HEK293 (cell line): ENCODE results near the gene C11orf91.

Experiments used
- CTCF ChIA-PET: fragments of 350-600 bp; formaldehyde crosslinking; extraction: SDS; loops from one replicate; lab custom pipeline; 2021; ENCODE audit warnings: antibody characterized with exemption; lab: Yijun Ruan, JAX
- POLR2A ChIA-PET: fragments of 300-600 bp; formaldehyde crosslinking; extraction: SDS; loops from one replicate; lab custom pipeline; 2020; ENCODE audit warnings: antibody characterized with exemption, inconsistent platforms; lab: Yijun Ruan, JAX
- H3K27ac ChIP-seq: fragments of 200-500 bp; sonication (Bioruptor generic); 2 replicates; pipeline ENCODE4 v1.5.1; 2014; ENCODE audit warnings: low read depth, low read length, control low read depth, inconsistent platforms; ENCODE audit errors: extremely low read depth
- H3K36me3 ChIP-seq, 2 experiments: fragments of 200-500 bp in 1 of 2; sonication (Bioruptor generic) in 1 of 2; 1 replicate in 1 of 2; 2 replicates in 1 of 2; pipeline ENCODE4 v1.5.1; 2014 to 2017; ENCODE audit warnings: inconsistent platforms in 2 of 2, low read length in 2 of 2; ENCODE audit not compliant: control insufficient read depth in 2 of 2, insufficient read depth in 1 of 2
- H3K4me1 ChIP-seq: fragments of 200-500 bp; sonication (Bioruptor generic); 2 replicates; pipeline ENCODE4 v1.5.1; 2014; ENCODE audit warnings: mild to moderate bottlenecking, low read length, inconsistent platforms; ENCODE audit not compliant: control insufficient read depth, insufficient read depth
- H3K4me3 ChIP-seq: 2 replicates; pipeline ENCODE4 v1.5.1; 2011; ENCODE audit warnings: low read depth, mild to moderate bottlenecking, control low read depth, low read length, moderate library complexity
- H3K9me3 ChIP-seq: fragments of 200-500 bp; sonication (Bioruptor generic); 2 replicates; pipeline ENCODE4 v1.5.1; 2014; ENCODE audit warnings: low read depth, low read length, inconsistent platforms; ENCODE audit not compliant: control insufficient read depth, insufficient read depth
- GLI2 ChIP-seq: fragments of 450-650 bp; formaldehyde crosslinking; IDR thresholded peaks from 2 replicates; pipeline ENCODE4; 2017; ENCODE audit warnings: missing biosample characterization, missing genetic modification characterization, low read depth, borderline replicate concordance
- HOXA7 ChIP-seq: sonication (generic); formaldehyde crosslinking; IDR thresholded peaks from 2 replicates; pipeline ENCODE4 v1.8.1; 2022; ENCODE audit warnings: missing genetic modification reagents, borderline replicate concordance
- KLF9 ChIP-seq: fragments of 450-650 bp; formaldehyde crosslinking; IDR thresholded peaks from 2 replicates; pipeline ENCODE4 v1.5.1; 2016; ENCODE audit warnings: missing biosample characterization, missing genetic modification characterization, low read depth
- SCRT1 ChIP-seq: fragments of 450-650 bp; formaldehyde crosslinking; IDR thresholded peaks from 2 replicates; pipeline ENCODE4 v1.5.1; 2016; ENCODE audit warnings: missing biosample characterization, missing genetic modification characterization, borderline replicate concordance
- TCF7L2 ChIP-seq: IDR thresholded peaks from 2 replicates; pipeline ENCODE4 v1.6.1; 2011; ENCODE audit warnings: low read depth, mild to moderate bottlenecking, inconsistent platforms, low read length, moderate library complexity, borderline replicate concordance
- ZFP69B ChIP-seq: fragments of 450-650 bp; formaldehyde crosslinking; IDR thresholded peaks from 2 replicates; pipeline ENCODE4 v1.5.1; 2016; ENCODE audit warnings: missing biosample characterization, missing genetic modification characterization
- ZIC2 ChIP-seq: fragments of 450-650 bp; formaldehyde crosslinking; IDR thresholded peaks from 2 replicates; pipeline ENCODE4 v1.5.1; 2016; ENCODE audit warnings: missing biosample characterization, missing genetic modification characterization
- ZNF112 ChIP-seq: fragments of 450-650 bp; formaldehyde crosslinking; IDR thresholded peaks from 2 replicates; pipeline ENCODE4 v1.5.0; 2017; ENCODE audit warnings: missing biosample characterization, missing genetic modification characterization
- ZNF121 ChIP-seq: fragments of 450-650 bp; formaldehyde crosslinking; IDR thresholded peaks from 2 replicates; pipeline ENCODE4 v1.5.1; 2016; ENCODE audit warnings: missing biosample characterization, missing genetic modification characterization
- ZNF155 ChIP-seq: fragments of 450-650 bp; formaldehyde crosslinking; IDR thresholded peaks from 2 replicates; pipeline ENCODE4 v1.5.1; 2016; ENCODE audit warnings: missing biosample characterization, missing genetic modification characterization
- ZNF175 ChIP-seq: fragments of 450-650 bp; formaldehyde crosslinking; IDR thresholded peaks from 2 replicates; pipeline ENCODE4 v1.5.1; 2016; ENCODE audit warnings: missing biosample characterization, missing genetic modification characterization
- ZNF214 ChIP-seq: fragments of 450-650 bp; formaldehyde crosslinking; IDR thresholded peaks from 2 replicates; pipeline ENCODE4 v1.5.1; 2017; ENCODE audit warnings: missing biosample characterization, mild to moderate bottlenecking, missing genetic modification characterization, borderline replicate concordance
- ZNF221 ChIP-seq: fragments of 450-650 bp; formaldehyde crosslinking; IDR thresholded peaks from 2 replicates; pipeline ENCODE4 v1.5.1; 2017; ENCODE audit warnings: missing biosample characterization, missing genetic modification characterization, borderline replicate concordance
- ZNF350 ChIP-seq: fragments of 450-650 bp; formaldehyde crosslinking; IDR thresholded peaks from 2 replicates; pipeline ENCODE4 v1.5.0; 2017; ENCODE audit warnings: missing biosample characterization, mild to moderate bottlenecking, missing genetic modification characterization
- ZNF366 ChIP-seq: fragments of 450-650 bp; formaldehyde crosslinking; conservative IDR thresholded peaks from 2 replicates; pipeline ENCODE4 v1.5.1; 2016; ENCODE audit warnings: missing biosample characterization, missing genetic modification characterization
- ZNF394 ChIP-seq: fragments of 450-650 bp; formaldehyde crosslinking; IDR thresholded peaks from 2 replicates; pipeline ENCODE4 v1.5.1; 2016; ENCODE audit warnings: missing biosample characterization, missing genetic modification characterization, mild to moderate bottlenecking, moderate library complexity, borderline replicate concordance
- ZNF510 ChIP-seq: fragments of 450-650 bp; formaldehyde crosslinking; IDR thresholded peaks from 2 replicates; pipeline ENCODE4 v1.5.1; 2018; ENCODE audit warnings: mild to moderate bottlenecking, missing genetic modification characterization, missing biosample characterization; ENCODE audit not compliant: insufficient replicate concordance
- ZNF654 ChIP-seq: fragments of 450-650 bp; formaldehyde crosslinking; IDR thresholded peaks from 2 replicates; pipeline ENCODE4 v1.5.1; 2016; ENCODE audit warnings: low read depth, missing biosample characterization, missing genetic modification characterization
- ZNF660 ChIP-seq: fragments of 450-650 bp; IDR thresholded peaks from 2 replicates; pipeline ENCODE4 v1.5.1; 2018; ENCODE audit warnings: missing biosample characterization, mild to moderate bottlenecking, missing genetic modification characterization
- ZNF670 ChIP-seq: fragments of 450-650 bp; formaldehyde crosslinking; IDR thresholded peaks from 2 replicates; pipeline ENCODE4 v1.5.1; 2016; ENCODE audit warnings: missing biosample characterization, missing genetic modification characterization, low read depth
- ZNF707 ChIP-seq: fragments of 450-650 bp; formaldehyde crosslinking; IDR thresholded peaks from 2 replicates; pipeline ENCODE4 v1.5.1; 2016; ENCODE audit warnings: missing biosample characterization, missing genetic modification characterization
- ZNF747 ChIP-seq: fragments of 450-650 bp; formaldehyde crosslinking; IDR thresholded peaks from 2 replicates; pipeline ENCODE4 v1.5.1; 2016; ENCODE audit warnings: missing biosample characterization, missing genetic modification characterization
- TF ChIP-seq, protein P1 (sequence below): fragments of 450-650 bp; formaldehyde crosslinking; IDR thresholded peaks from 2 replicates; pipeline ENCODE4 v1.5.0; 2017; ENCODE audit warnings: missing biosample characterization, missing genetic modification characterization, borderline replicate concordance
- TF ChIP-seq, protein P2 (sequence below): fragments of 450-650 bp; formaldehyde crosslinking; IDR thresholded peaks from 2 replicates; pipeline ENCODE4; 2016; ENCODE audit warnings: missing biosample characterization, missing genetic modification characterization
- TF ChIP-seq, protein P3 (sequence below): fragments of 450-650 bp; formaldehyde crosslinking; IDR thresholded peaks from 2 replicates; pipeline ENCODE4 v1.5.1; 2016; ENCODE audit warnings: missing biosample characterization, missing genetic modification characterization

The C11orf91 gene

DNA sequence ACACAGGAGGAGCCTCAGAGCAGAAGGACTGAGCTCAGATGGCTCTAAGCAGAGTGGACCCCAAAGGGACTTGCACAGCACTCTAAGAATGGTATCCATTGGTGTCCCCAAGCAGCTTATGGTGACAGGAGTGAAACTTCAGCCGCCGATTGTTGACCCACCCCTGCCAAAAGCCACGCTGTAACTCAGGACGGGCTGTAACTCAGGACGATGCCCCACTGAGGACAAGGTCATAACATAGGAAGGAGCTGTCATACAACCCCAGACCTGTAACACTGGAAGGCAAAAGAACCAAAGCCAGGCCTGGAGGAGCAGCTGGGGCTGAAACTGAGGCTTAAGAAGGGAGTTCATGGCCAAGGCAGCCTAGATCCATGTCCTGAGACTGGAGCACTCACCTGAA, 21.4 kb upstream of the C11orf91 start (continued):
- no peak for TF ChIP-seq TCF7L2
- no peak for TF ChIP-seq ZNF670 (tag by site-specific recombination)
- TF ChIP-seq ZNF175, result no peak
- TF ChIP-seq ZIC2 (tag by site-specific recombination), result no peak
- TF ChIP-seq SCRT1 (tag by site-specific recombination), result no peak
- no peak for TF ChIP-seq ZNF660 (tag by site-specific recombination)
- TF ChIP-seq ZNF366 (tag by site-specific recombination), result no peak
- no peak for TF ChIP-seq ZNF112 (tag by site-specific recombination)
- TF ChIP-seq, protein P1, sequence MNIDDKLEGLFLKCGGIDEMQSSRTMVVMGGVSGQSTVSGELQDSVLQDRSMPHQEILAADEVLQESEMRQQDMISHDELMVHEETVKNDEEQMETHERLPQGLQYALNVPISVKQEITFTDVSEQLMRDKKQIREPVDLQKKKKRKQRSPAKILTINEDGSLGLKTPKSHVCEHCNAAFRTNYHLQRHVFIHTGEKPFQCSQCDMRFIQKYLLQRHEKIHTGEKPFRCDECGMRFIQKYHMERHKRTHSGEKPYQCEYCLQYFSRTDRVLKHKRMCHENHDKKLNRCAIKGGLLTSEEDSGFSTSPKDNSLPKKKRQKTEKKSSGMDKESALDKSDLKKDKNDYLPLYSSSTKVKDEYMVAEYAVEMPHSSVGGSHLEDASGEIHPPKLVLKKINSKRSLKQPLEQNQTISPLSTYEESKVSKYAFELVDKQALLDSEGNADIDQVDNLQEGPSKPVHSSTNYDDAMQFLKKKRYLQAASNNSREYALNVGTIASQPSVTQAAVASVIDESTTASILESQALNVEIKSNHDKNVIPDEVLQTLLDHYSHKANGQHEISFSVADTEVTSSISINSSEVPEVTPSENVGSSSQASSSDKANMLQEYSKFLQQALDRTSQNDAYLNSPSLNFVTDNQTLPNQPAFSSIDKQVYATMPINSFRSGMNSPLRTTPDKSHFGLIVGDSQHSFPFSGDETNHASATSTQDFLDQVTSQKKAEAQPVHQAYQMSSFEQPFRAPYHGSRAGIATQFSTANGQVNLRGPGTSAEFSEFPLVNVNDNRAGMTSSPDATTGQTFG (tag by site-specific recombination), result no peak

DNA sequence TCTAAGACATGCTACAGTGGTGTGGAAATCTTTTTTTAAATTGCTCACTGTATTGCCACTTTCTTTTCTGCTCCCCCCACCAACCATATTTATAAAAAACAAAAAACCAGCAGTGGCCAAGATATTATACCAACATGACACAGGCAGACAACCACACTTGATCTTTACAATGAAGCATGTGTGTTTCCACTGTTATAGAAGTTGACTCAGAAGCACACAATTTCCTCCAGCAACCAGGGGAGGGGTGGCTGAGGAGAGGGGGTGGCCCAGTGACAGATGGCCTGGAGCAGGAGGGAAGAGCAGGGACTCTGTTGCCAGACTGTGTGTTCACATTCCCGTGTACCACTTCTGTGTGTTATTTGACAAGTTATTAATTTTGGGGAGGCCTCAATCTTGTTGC, 20.8 kb upstream of the C11orf91 start:
- peaks cover 0 to 55% of the 10 kb centered on the region in 2 experiments; a peak in 1 of 3 replicates for H3K36me3 ChIP-seq
- ChIA-PET CTCF (interaction anchor here (0.6 to 0.8 kb wide), 2 partner anchors 20 to 87 kb away, joined by 3 to 4 read pairs; no protein-coding TSS in a partner anchor), POLR2A (interaction anchor here (0.7 to 2.2 kb wide), 2 partner anchors 15 to 21 kb away, joined by 3 to 8 read pairs; partner anchors contain the start of gene CD59)
- no peak overlapping the region for H3K4me3 ChIP-seq
- TF ChIP-seq ZNF510 (tag by site-specific recombination) (no peak), ZNF214 (tag by site-specific recombination) (no peak), KLF9 (tag by site-specific recombination) (no peak), ZNF350 (tag by site-specific recombination) (no peak), ZNF155 (tag by site-specific recombination) (no peak), ZNF707 (tag by site-specific recombination) (no peak), HOXA7 (no peak), ZNF654 (tag by site-specific recombination) (no peak), ZFP69B (no peak), GLI2 (tag by site-specific recombination) (no peak), ZNF747 (no peak), ZNF121 (tag by site-specific recombination) (no peak), ZNF221 (no peak), ZNF394 (tag by site-specific recombination) (no peak)
- TF ChIP-seq, protein P2, sequence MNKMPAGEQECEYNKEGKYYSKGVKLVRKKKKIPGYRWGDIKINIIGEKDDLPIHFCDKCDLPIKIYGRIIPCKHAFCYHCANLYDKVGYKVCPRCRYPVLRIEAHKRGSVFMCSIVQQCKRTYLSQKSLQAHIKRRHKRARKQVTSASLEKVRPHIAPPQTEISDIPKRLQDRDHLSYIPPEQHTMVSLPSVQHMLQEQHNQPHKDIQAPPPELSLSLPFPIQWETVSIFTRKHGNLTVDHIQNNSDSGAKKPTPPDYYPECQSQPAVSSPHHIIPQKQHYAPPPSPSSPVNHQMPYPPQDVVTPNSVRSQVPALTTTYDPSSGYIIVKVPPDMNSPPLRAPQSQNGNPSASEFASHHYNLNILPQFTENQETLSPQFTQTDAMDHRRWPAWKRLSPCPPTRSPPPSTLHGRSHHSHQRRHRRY, result no peak
- TF ChIP-seq, protein P3, sequence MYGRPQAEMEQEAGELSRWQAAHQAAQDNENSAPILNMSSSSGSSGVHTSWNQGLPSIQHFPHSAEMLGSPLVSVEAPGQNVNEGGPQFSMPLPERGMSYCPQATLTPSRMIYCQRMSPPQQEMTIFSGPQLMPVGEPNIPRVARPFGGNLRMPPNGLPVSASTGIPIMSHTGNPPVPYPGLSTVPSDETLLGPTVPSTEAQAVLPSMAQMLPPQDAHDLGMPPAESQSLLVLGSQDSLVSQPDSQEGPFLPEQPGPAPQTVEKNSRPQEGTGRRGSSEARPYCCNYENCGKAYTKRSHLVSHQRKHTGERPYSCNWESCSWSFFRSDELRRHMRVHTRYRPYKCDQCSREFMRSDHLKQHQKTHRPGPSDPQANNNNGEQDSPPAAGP (tag by site-specific recombination), result no peak
- peaks cover 4% of the 10 kb centered on the region for H3K4me1 ChIP-seq
- H3K27ac ChIP-seq, result no peak overlapping the region
- no peaks in the 10 kb centered on the region for H3K9me3 ChIP-seq
